B cell (primary cell): ENCODE measurements around the gene TAF11. TPM values are rescaled to one million over a fixed set of nuclear protein-coding genes. Genes with fewer than 3 reads are reported as not detected.

Experiments used
- ATAC-seq: fragments of 200-7000 bp; cut with Tn5 transposase; one replicate; pipeline ENCODE4 v1.10.0; 2021; ENCODE audit warnings: low read depth, mild to moderate bottlenecking, moderate number of reproducible peaks, moderate library complexity
- CTCF ChIA-PET: fragments of 350-600 bp; sonication (Branson Sonifier 250); formaldehyde crosslinking; loops from one replicate; lab custom pipeline; 2021; ENCODE audit warnings: antibody characterized with exemption, inconsistent platforms; lab: Charles Lee
- POLR2A ChIA-PET: fragments of 350-600 bp; sonication (Branson Sonifier 250); formaldehyde crosslinking; loops from one replicate; lab custom pipeline; 2021; ENCODE audit warnings: antibody characterized with exemption; lab: Charles Lee
- DNase-seq: peaks from one replicate; pipeline ENCODE4 v3.0.0; 2013
- H2AFZ ChIP-seq: 2 replicates; pipeline ENCODE4 v1.6.1; 2012; ENCODE audit warnings: mild to moderate bottlenecking, low read depth, low read length; ENCODE audit not compliant: insufficient read depth, poor library complexity, severe bottlenecking
- H3K27ac ChIP-seq, 2 donors: 1 replicate in 1 of 2; 2 replicates in 1 of 2; pipeline ENCODE4 v1.5.1; 2012 to 2013; ENCODE audit warnings: low read length in 2 of 2, mild to moderate bottlenecking in 2 of 2, moderate library complexity in 1 of 2
- H3K27me3 ChIP-seq, 4 experiments: fragments of 200-600 bp in 1 of 4; sonication (generic) in 1 of 4; replicated peaks in 1 of 4; 1 replicate in 2 of 4; 2 replicates in 2 of 4; pipeline versions ENCODE4 v1.6.1 to v1.7.0; 2013 to 2016; ENCODE audit warnings: low read length in 3 of 4, mild to moderate bottlenecking in 2 of 4, mixed read lengths in 1 of 4, moderate library complexity in 1 of 4; ENCODE audit not compliant: insufficient read depth in 4 of 4, control insufficient read depth in 3 of 4; ENCODE audit errors: control extremely low read depth in 1 of 4
- H3K36me3 ChIP-seq, 2 experiments: replicated peaks in 1 of 2; 1 replicate in 1 of 2; 2 replicates in 1 of 2; pipeline versions ENCODE4 v1.6.1 to v1.7.1; 2013; ENCODE audit warnings: low read length in 1 of 2; ENCODE audit not compliant: insufficient read depth in 2 of 2, control insufficient read depth in 1 of 2; ENCODE audit errors: control extremely low read depth in 1 of 2, extremely low read depth in 1 of 2
- H3K4me1 ChIP-seq, 2 donors: fragments of 200-600 bp in 1 of 2; sonication (generic) in 1 of 2; 1 replicate in 1 of 2; 2 replicates in 1 of 2; pipeline versions ENCODE4 v1.5.1 to v1.6.1; 2013 to 2017; ENCODE audit warnings: low read length in 2 of 2; ENCODE audit not compliant: control insufficient read depth in 2 of 2, insufficient read depth in 2 of 2
- H3K4me2 ChIP-seq: replicated peaks from 2 replicates; pipeline ENCODE3; 2012; ENCODE audit warnings: mild to moderate bottlenecking, low read depth, low read length; ENCODE audit not compliant: poor library complexity, severe bottlenecking
- H3K4me3 ChIP-seq, 5 experiments: fragments of 200-600 bp in 1 of 5; sonication (generic) in 1 of 5; 1 replicate in 3 of 5; 2 replicates in 2 of 5; pipeline versions ENCODE4 v1.5.1 to v1.7.0; 2011 to 2016; ENCODE audit warnings: low read length in 4 of 5, mild to moderate bottlenecking in 4 of 5, low read depth in 2 of 5, control low read depth in 1 of 5, moderate library complexity in 1 of 5; ENCODE audit not compliant: insufficient read depth in 1 of 5; ENCODE audit errors: control extremely low read depth in 1 of 5, extremely low read depth in 1 of 5
- H3K79me2 ChIP-seq: fragments of 200-600 bp; sonication (generic); one replicate; pipeline ENCODE4 v1.6.0; 2016; ENCODE audit warnings: low read length; ENCODE audit not compliant: control insufficient read depth, insufficient read depth
- H3K9ac ChIP-seq: fragments of 200-600 bp; sonication (generic); 2 replicates; pipeline ENCODE4 v1.6.1; 2017; ENCODE audit warnings: mild to moderate bottlenecking, low read length, moderate library complexity
- H3K9me3 ChIP-seq, 3 donors: one replicate each; pipeline versions ENCODE4 v1.6.1 to v1.7.1; 2013; ENCODE audit warnings: low read length in 2 of 3; ENCODE audit not compliant: control insufficient read depth in 2 of 3, insufficient read depth in 1 of 3; ENCODE audit errors: control extremely low read depth in 1 of 3
- H4K20me1 ChIP-seq: 2 replicates; pipeline ENCODE4 v1.6.0; 2012; ENCODE audit warnings: mild to moderate bottlenecking, low read length; ENCODE audit not compliant: insufficient read depth, control insufficient read depth, poor library complexity, severe bottlenecking
- H3K27ac Mint-ChIP-seq: one replicate; pipeline ENCODE4 v1.8.0; 2021; ENCODE audit warnings: mixed read lengths
- H3K27me3 Mint-ChIP-seq: one replicate; pipeline ENCODE4 v1.8.0; 2021; ENCODE audit warnings: mixed read lengths
- H3K4me1 Mint-ChIP-seq: one replicate; pipeline ENCODE4 v1.8.0; 2021; ENCODE audit warnings: mixed read lengths
- H3K4me3 Mint-ChIP-seq: one replicate; pipeline ENCODE4 v1.8.0; 2021; ENCODE audit warnings: mixed read lengths
- H3K9me3 Mint-ChIP-seq: one replicate; pipeline ENCODE4 v1.8.0; 2022; ENCODE audit warnings: mixed read lengths; ENCODE audit not compliant: insufficient read depth
- EZH2 ChIP-seq: IDR thresholded peaks from 2 replicates; pipeline ENCODE4 v1.6.1; 2012; ENCODE audit warnings: borderline replicate concordance, low read depth, mild to moderate bottlenecking, moderate library complexity, low read length; ENCODE audit not compliant: insufficient read depth, poor library complexity, severe bottlenecking
- WGBS: methylation state at CpG from one replicate; pipeline ENCODE4 v1.1.5; 2013; ENCODE audit warnings: missing lambda C conversion rate; ENCODE audit not compliant: insufficient coverage; 5-methylcytosine and 5-hydroxymethylcytosine counted together
- intact Hi-C: fragments of 100-400 bp; cut with micrococcal nuclease; formaldehyde crosslinking; loops from one replicate; pipeline ENCODE4 v1.10.0; 2022
- polyA plus RNA-seq: library from polyadenylated mRNA; depleted of rRNA; stranded (reverse); fragments of >200 nt; gene quantifications from 2 replicates; pipeline ENCODE4 v1.2.3, GENCODE V29; 2012
- total RNA-seq, 2 donors: library from RNA; stranded (reverse); fragments of 120-200 nt in 1 of 2; gene quantifications; 1 replicate in 1 of 2; 2 replicates in 1 of 2; pipeline versions ENCODE4 v1.2.3 to v1.2.4, GENCODE V29; 2013 to 2022
- TF ChIP-seq, protein P1 (sequence below): fragments of 200-600 bp; IDR thresholded peaks from one replicate; pipeline ENCODE4 v1.8.0; 2022; ENCODE audit warnings: antibody characterized with exemption, mild to moderate bottlenecking

TAF11 gene
- total and polyA plus RNA-seq, 2 donors (not counting 1 experiment from before 2014, with no cell fraction given), result 27.3 to 28.5 TPM

DNA sequence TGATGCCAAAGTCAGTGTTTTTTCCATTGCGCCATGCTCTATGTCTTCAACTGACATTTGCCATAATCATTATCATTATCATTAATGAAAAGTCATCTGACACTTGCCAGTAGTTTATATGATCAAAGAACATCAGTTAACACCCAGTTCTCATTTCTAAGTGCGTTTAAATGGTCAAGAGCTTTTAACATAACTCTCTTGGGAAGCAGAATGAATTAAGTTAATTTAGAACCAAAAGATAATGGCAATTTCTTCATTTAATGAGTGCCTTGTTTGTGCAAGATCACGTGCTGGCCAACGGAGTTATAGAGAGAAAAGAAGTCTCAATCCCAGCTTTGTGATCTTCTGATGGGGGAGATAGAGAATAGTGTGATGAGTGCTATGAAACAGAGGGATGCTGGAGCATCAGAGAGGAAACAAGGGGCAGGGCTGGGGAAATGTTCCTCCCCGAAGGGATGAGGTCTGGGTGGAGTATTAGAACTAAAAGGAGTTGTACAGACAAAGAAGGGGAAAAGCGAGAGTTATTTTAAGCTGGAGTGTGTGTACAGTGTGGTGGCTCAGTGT, 21.6 kb upstream of the TAF11 start:
- no peak overlapping the region for H3K27ac ChIP-seq
- POLR2A ChIA-PET, result no interaction called here

DNA sequence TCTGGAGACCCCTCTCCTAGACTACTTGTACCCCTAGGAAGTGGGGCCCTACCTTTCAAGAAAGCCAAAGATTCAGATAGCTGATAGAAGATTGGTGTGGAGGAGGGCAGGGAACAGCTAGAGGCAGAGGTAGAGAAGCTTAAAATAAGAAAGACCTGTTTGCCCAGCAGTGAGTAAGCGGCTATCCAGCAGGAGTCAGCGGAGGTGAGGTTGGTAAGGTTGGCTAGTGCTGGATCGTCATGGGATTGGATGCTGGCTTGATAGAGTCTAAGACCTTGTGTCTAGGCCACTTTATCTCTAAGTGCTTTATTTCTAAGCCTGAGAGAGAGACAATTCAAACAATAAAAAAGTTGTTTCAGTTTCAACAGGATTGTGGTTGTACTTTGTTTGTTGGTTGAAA, 20.4 kb upstream of the TAF11 start:
- Mint-ChIP-seq H3K4me3 (no peak overlapping the region), H3K27ac (no peak overlapping the region), H3K9me3 (no peaks in the 10 kb centered on the region), H3K4me1 (peaks cover 15% of the 10 kb centered on the region), H3K27me3 (no peaks in the 10 kb centered on the region)
- ATAC-seq (no peak), DNase-seq (no peak)
- H3K9ac ChIP-seq, result no peak overlapping the region
- intact Hi-C loops, result no loop called here
- H3K79me2 ChIP-seq, result peaks cover 36% of the 10 kb centered on the region
- no peak overlapping the region for H2AFZ ChIP-seq
- no peaks in the 10 kb centered on the region for H3K36me3 ChIP-seq
- no peak overlapping the region for H3K4me2 ChIP-seq
- H3K27ac ChIP-seq, result no peak overlapping the region
- no peaks in the 10 kb centered on the region for H3K9me3 ChIP-seq
- no peaks in the 10 kb centered on the region for H3K27me3 ChIP-seq
- no peak overlapping the region for H3K4me3 ChIP-seq
- no peak for TF ChIP-seq EZH2
- TF ChIP-seq, protein P1, sequence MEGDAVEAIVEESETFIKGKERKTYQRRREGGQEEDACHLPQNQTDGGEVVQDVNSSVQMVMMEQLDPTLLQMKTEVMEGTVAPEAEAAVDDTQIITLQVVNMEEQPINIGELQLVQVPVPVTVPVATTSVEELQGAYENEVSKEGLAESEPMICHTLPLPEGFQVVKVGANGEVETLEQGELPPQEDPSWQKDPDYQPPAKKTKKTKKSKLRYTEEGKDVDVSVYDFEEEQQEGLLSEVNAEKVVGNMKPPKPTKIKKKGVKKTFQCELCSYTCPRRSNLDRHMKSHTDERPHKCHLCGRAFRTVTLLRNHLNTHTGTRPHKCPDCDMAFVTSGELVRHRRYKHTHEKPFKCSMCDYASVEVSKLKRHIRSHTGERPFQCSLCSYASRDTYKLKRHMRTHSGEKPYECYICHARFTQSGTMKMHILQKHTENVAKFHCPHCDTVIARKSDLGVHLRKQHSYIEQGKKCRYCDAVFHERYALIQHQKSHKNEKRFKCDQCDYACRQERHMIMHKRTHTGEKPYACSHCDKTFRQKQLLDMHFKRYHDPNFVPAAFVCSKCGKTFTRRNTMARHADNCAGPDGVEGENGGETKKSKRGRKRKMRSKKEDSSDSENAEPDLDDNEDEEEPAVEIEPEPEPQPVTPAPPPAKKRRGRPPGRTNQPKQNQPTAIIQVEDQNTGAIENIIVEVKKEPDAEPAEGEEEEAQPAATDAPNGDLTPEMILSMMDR, result no peak
- ChIA-PET POLR2A (no interaction called here), CTCF (no interaction called here)
- WGBS, result 100% methylated on average over 2 of the region's 3 CpGs
- H4K20me1 ChIP-seq, result peaks cover 9% of the 10 kb centered on the region
- H3K4me1 ChIP-seq, result peaks cover 11% of the 10 kb centered on the region in 2 donors

More for the DNA sequence above, 21.6 kb upstream of the TAF11 start:
- Histone ChIP-seq H3K4me2 (no peak overlapping the region), H3K4me1 (peaks cover 11 to 14% of the 10 kb centered on the region in 2 donors), H4K20me1 (peaks cover 14% of the 10 kb centered on the region), H3K27me3 (no peaks in the 10 kb centered on the region), H3K4me3 (no peak overlapping the region), H2AFZ (no peak overlapping the region), H3K9ac (no peak overlapping the region), H3K9me3 (no peaks in the 10 kb centered on the region), H3K36me3 (no peaks in the 10 kb centered on the region), H3K79me2 (peaks cover 36% of the 10 kb centered on the region)
- intact Hi-C loops, result no loop called here
- H3K27me3 Mint-ChIP-seq, result no peaks in the 10 kb centered on the region
- no peak overlapping the region for H3K4me3 Mint-ChIP-seq
- CTCF ChIA-PET, result no interaction called here
- DNase-seq, result no peak
- H3K9me3 Mint-ChIP-seq, result no peaks in the 10 kb centered on the region
- no peak for ATAC-seq
- no peak for TF ChIP-seq EZH2
- TF ChIP-seq, protein P1, result no peak
- 99% methylated on average over 5 of the region's 6 CpGs for WGBS
- no peak overlapping the region for H3K27ac Mint-ChIP-seq
- peaks cover 15% of the 10 kb centered on the region for H3K4me1 Mint-ChIP-seq
